Liver (tissue), 3 donors: ENCODE results near the gene CPN1.

Experiments used
- EGR1 ChIP-seq, 2 donors: IDR thresholded peaks; 2 replicates each; pipeline ENCODE4 v1.6.1; 2016 to 2018; ENCODE audit warnings: antibody characterized with exemption in 2 of 2, low read depth in 2 of 2
- GABPA ChIP-seq, 2 donors: IDR thresholded peaks in 1 of 2; conservative IDR thresholded peaks in 1 of 2; 2 replicates each; pipeline ENCODE4 v1.6.1; 2016; ENCODE audit warnings: antibody characterized with exemption in 2 of 2, mild to moderate bottlenecking in 1 of 2, moderate library complexity in 1 of 2
- JUND ChIP-seq, 2 donors: IDR thresholded peaks; 2 replicates each; pipeline ENCODE4 v1.6.1; 2016; ENCODE audit warnings: antibody characterized with exemption in 2 of 2
- NR2F2 ChIP-seq: IDR thresholded peaks from 2 replicates; pipeline ENCODE4 v1.6.1; 2016; ENCODE audit warnings: antibody characterized with exemption
- RAD21 ChIP-seq, 2 donors: IDR thresholded peaks; 2 replicates each; pipeline ENCODE4 v1.6.1; 2016; ENCODE audit warnings: antibody characterized with exemption in 2 of 2, mild to moderate bottlenecking in 2 of 2
- SP1 ChIP-seq: IDR thresholded peaks from 2 replicates; pipeline ENCODE4 v1.6.1; 2018; ENCODE audit warnings: antibody characterized with exemption, mild to moderate bottlenecking
- TAF1 ChIP-seq: conservative IDR thresholded peaks from 2 replicates; pipeline ENCODE4 v1.6.1; 2016; ENCODE audit warnings: antibody characterized with exemption, mild to moderate bottlenecking
- YY1 ChIP-seq: IDR thresholded peaks from 2 replicates; pipeline ENCODE4 v1.6.1; 2016; ENCODE audit warnings: antibody characterized with exemption, mild to moderate bottlenecking
- TF ChIP-seq, protein P1 (sequence below): IDR thresholded peaks from 2 replicates; pipeline ENCODE4 v1.6.1; 2016; ENCODE audit warnings: antibody characterized with exemption, mild to moderate bottlenecking
- TF ChIP-seq, protein P2 (sequence below): fragments of 150-350 bp; IDR thresholded peaks from 2 replicates; pipeline ENCODE4 v1.5.1; 2017; ENCODE audit warnings: improper control_type of control experiment, low read depth, low read length; ENCODE audit not compliant: missing input control
- TF ChIP-seq, protein P3 (sequence below): IDR thresholded peaks from 2 replicates; pipeline ENCODE4 v1.6.1; 2016; ENCODE audit warnings: antibody characterized with exemption
- donor health status: healthy.
- donor health status: healthy.

DNA sequence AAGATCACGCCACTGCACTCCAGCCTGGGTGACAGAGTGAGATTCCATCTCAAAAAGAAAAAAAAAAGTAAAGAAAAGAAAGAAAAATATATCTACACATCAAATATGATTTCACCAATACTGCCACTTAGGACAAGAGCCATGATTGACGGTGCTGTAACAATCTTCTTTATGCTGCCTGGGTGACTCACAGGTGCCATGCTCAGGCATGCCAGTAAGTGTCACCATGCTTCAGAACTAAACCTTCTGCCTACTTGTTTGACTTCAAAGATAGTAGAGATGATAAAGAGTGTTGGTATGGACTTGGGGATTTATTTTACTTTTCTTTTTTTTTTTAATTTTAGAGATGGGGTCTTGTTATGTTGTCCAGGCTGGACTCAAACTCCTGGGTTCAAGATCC is 38.3 kb downstream of the CPN1 start:
- no peak for TF ChIP-seq GABPA (IDR thresholded peaks at IDR 0.05 in 1 of 2, conservative IDR thresholded peaks at IDR 0.05 in 1 of 2)
- TF ChIP-seq, protein P1, sequence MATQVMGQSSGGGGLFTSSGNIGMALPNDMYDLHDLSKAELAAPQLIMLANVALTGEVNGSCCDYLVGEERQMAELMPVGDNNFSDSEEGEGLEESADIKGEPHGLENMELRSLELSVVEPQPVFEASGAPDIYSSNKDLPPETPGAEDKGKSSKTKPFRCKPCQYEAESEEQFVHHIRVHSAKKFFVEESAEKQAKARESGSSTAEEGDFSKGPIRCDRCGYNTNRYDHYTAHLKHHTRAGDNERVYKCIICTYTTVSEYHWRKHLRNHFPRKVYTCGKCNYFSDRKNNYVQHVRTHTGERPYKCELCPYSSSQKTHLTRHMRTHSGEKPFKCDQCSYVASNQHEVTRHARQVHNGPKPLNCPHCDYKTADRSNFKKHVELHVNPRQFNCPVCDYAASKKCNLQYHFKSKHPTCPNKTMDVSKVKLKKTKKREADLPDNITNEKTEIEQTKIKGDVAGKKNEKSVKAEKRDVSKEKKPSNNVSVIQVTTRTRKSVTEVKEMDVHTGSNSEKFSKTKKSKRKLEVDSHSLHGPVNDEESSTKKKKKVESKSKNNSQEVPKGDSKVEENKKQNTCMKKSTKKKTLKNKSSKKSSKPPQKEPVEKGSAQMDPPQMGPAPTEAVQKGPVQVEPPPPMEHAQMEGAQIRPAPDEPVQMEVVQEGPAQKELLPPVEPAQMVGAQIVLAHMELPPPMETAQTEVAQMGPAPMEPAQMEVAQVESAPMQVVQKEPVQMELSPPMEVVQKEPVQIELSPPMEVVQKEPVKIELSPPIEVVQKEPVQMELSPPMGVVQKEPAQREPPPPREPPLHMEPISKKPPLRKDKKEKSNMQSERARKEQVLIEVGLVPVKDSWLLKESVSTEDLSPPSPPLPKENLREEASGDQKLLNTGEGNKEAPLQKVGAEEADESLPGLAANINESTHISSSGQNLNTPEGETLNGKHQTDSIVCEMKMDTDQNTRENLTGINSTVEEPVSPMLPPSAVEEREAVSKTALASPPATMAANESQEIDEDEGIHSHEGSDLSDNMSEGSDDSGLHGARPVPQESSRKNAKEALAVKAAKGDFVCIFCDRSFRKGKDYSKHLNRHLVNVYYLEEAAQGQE, result no peak
- TF ChIP-seq, protein P2, sequence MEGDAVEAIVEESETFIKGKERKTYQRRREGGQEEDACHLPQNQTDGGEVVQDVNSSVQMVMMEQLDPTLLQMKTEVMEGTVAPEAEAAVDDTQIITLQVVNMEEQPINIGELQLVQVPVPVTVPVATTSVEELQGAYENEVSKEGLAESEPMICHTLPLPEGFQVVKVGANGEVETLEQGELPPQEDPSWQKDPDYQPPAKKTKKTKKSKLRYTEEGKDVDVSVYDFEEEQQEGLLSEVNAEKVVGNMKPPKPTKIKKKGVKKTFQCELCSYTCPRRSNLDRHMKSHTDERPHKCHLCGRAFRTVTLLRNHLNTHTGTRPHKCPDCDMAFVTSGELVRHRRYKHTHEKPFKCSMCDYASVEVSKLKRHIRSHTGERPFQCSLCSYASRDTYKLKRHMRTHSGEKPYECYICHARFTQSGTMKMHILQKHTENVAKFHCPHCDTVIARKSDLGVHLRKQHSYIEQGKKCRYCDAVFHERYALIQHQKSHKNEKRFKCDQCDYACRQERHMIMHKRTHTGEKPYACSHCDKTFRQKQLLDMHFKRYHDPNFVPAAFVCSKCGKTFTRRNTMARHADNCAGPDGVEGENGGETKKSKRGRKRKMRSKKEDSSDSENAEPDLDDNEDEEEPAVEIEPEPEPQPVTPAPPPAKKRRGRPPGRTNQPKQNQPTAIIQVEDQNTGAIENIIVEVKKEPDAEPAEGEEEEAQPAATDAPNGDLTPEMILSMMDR, result no peak
- no peak for TF ChIP-seq NR2F2
- TF ChIP-seq RAD21 (IDR thresholded peaks at IDR 0.05), result no peak
- no peak for TF ChIP-seq JUND (IDR thresholded peaks at IDR 0.05)
- TF ChIP-seq TAF1, result no peak
- no peak for TF ChIP-seq YY1
- TF ChIP-seq, protein P3, sequence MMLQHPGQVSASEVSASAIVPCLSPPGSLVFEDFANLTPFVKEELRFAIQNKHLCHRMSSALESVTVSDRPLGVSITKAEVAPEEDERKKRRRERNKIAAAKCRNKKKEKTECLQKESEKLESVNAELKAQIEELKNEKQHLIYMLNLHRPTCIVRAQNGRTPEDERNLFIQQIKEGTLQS, result no peak
- TF ChIP-seq SP1, result no peak
- no peak for TF ChIP-seq EGR1 (IDR thresholded peaks at IDR 0.05; ENCODE audit: low read depth in 2 of 2)
